HTR-8/SVneo (cell line): ENCODE data around the gene KCMF1.

ENCODE experiments used
- DNase-seq: peaks from one replicate; pipeline ENCODE4 v3.0.0; 2011; ENCODE audit warnings: low spot score, mixed read lengths; ENCODE audit not compliant: insufficient read length
- FAIRE-seq: peaks from 2 replicates; lab custom pipeline; 2011; peaks lifted over from hg19 to GRCh38; lab: Jason Lieb, UNC

The KCMF1 gene

GRCh38 chr2:84972207-84972783 is 1.3 kb downstream of the KCMF1 start:
- DNase-seq, result no peak

GRCh38 chr2:84972932-84973331 is 2.0 kb downstream of the KCMF1 start:
- FAIRE-seq, result no peak
- DNase-seq, result no peak

More at GRCh38 chr2:84972207-84972783, 1.3 kb downstream of the KCMF1 start:
- FAIRE-seq, result no peak

- DNase-seq (no peak), FAIRE-seq (no peak)
Observed at GRCh38 chr2:84980263-84980983, 9.5 kb downstream of the KCMF1 start.

- FAIRE-seq (no peak), DNase-seq (no peak)
Observed at GRCh38 chr2:84986018-84986417, 15.1 kb downstream of the KCMF1 start.

- no peak for DNase-seq
- FAIRE-seq, result no peak
Observed at GRCh38 chr2:84989422-84989821, 18.5 kb downstream of the KCMF1 start.

GRCh38 chr2:84989927-84990326 is 19.0 kb downstream of the KCMF1 start:
- no peak for FAIRE-seq
- DNase-seq, result no peak

GRCh38 chr2:84991404-84992160 is 20.6 kb downstream of the KCMF1 start:
- DNase-seq (no peak), FAIRE-seq (no peak)

- FAIRE-seq (no peak), DNase-seq (no peak)
Observed at GRCh38 chr2:84995826-84996225, 24.9 kb downstream of the KCMF1 start.

GRCh38 chr2:84996909-84997308 is 25.9 kb downstream of the KCMF1 start:
- FAIRE-seq (no peak), DNase-seq (no peak)

- DNase-seq, result no peak
- no peak for FAIRE-seq
Observed at GRCh38 chr2:84999553-84999955, 28.6 kb downstream of the KCMF1 start.

- no peak for FAIRE-seq
- no peak for DNase-seq
Observed at GRCh38 chr2:85001595-85001994, 30.6 kb downstream of the KCMF1 start.

GRCh38 chr2:85002534-85002933 is 31.6 kb downstream of the KCMF1 start:
- FAIRE-seq (no peak), DNase-seq (no peak)

- FAIRE-seq, result no peak
- DNase-seq, result no peak
Observed at GRCh38 chr2:85008252-85008651, 37.3 kb downstream of the KCMF1 start.

- FAIRE-seq, result no peak
- DNase-seq, result no peak
Observed at GRCh38 chr2:85009019-85009618, 38.2 kb downstream of the KCMF1 start.

GRCh38 chr2:85010404-85010803 is 39.4 kb downstream of the KCMF1 start:
- no peak for FAIRE-seq
- DNase-seq, result no peak

GRCh38 chr2:85011098-85011497 is 40.1 kb downstream of the KCMF1 start:
- DNase-seq, result no peak
- no peak for FAIRE-seq

- FAIRE-seq, result no peak
- DNase-seq, result no peak
Observed at GRCh38 chr2:85011747-85012146, 40.8 kb downstream of the KCMF1 start.

GRCh38 chr2:85012431-85012830 is 41.5 kb downstream of the KCMF1 start:
- DNase-seq (no peak), FAIRE-seq (no peak)

- FAIRE-seq (no peak), DNase-seq (no peak)
Observed at GRCh38 chr2:85012855-85013254, 41.9 kb downstream of the KCMF1 start.

- no peak for DNase-seq
- FAIRE-seq, result no peak
Observed at GRCh38 chr2:85015653-85016360, 44.8 kb downstream of the KCMF1 start.
